ENCODE results near the gene GRB2. TPM values are rescaled to one million over a fixed set of nuclear protein-coding genes. Genes with fewer than 3 reads are reported as not detected.

Gene GRB2
- total RNA-seq, result 57.7 and 75.1 TPM in 2 replicates

DNA sequence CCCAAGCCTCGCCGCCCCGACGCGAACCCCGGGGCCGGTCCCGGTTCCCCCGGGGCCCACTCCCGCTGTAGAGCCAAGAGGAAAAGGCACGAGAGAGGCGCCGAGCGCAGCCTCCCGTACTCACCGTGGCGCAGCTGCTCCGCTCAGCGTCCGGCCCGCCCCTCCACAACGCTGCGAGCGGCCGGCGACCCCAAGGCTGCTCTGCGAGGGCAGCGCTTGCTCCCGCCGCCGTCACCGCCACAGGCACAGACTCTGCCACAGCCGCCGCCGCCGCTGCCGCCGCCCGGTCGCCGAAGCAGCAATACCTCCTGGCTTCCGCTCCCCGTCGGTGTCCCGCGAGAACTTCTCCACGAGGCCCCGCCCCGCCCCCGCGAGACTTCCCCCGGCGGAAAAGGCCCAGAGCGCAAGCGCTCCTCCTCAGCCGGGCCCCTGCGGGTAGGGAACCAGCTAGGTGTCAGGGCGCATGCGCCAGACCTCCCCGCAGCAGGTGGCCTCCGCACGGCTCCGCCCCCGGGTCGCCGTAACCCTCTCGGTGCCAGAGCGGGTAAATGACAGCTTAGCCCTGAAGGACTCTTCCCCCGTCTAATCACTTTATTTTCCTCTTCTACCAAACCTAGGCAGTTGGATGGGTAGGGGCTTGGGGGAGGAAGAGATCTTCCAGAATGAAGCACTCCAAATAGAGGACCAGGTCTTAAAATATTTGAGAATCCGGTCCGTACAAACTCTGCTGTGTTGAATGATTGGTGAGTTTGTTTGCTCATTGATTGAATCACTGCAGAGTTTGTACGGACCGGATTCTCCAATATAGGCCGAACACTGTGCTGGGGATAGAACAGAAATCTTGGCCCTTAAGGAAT lies at the start of gene GRB2:
GRB2 (minus strand) TSS at position 314 of the 857 bp plus-strand sequence. CDS start 12,050 bp downstream, outside the sequence.

GRCh38 chr17:75289115-75289831 lies 116.2 kb downstream of the GRB2 start, which contains the start of gene SLC25A19:
Gene SLC25A19, minus strand, starts transcription at chr17:75289433. Its CDS starts 2,669 bp downstream, at chr17:75286764.

GRCh38 chr17:75270966-75271232 lies 134.6 kb downstream of the GRB2 start, which contains the start of gene MIF4GD:
Gene MIF4GD, minus strand, starts transcription at chr17:75271231. Its CDS starts 1,036 bp downstream, at chr17:75270195.

Small RNAs within 50 kb of the gene (small RNA-seq; reads per million reads assigned to genes)
- gene MIR3678 (0.11 reads per million), gene RF00019 (not detected), gene RNU6-938P (not detected)

Other genes starting within 250 kb of the GRB2 start
- 90.4 and 105 TPM in 2 replicates for gene SUMO2, start 222.7 kb downstream of the GRB2 start, total RNA-seq
- gene NUP85, start 200.0 kb downstream of the GRB2 start, total RNA-seq, result 37.1 and 49.5 TPM in 2 replicates
- 13.7 and 18.7 TPM in 2 replicates for gene GGA3, start 144.1 kb downstream of the GRB2 start, total RNA-seq
- 48.5 and 55.5 TPM in 2 replicates for gene MRPS7, start 143.8 kb downstream of the GRB2 start, total RNA-seq
- gene MIF4GD, start 134.4 kb downstream of the GRB2 start, total RNA-seq, result 3.3 and 4.7 TPM in 2 replicates
- gene SLC25A19, start 116.2 kb downstream of the GRB2 start, total RNA-seq, result 7.0 and 20.7 TPM in 2 replicates
- 30.1 and 31.6 TPM in 2 replicates for gene TMEM94, start 51.0 kb upstream of the GRB2 start, total RNA-seq
- gene CASKIN2, start 109.9 kb upstream of the GRB2 start, total RNA-seq, result 5.5 and 7.2 TPM in 2 replicates
- gene TSEN54, start 110.8 kb upstream of the GRB2 start, total RNA-seq, result 8.8 and 12.1 TPM in 2 replicates
- 0.20 TPM in 1 of 2 replicates, not detected in the other for gene LLGL2, start 120.0 kb upstream of the GRB2 start, total RNA-seq
- 0.73 and 0.78 TPM in 2 replicates for gene MYO15B, start 182.1 kb upstream of the GRB2 start, total RNA-seq
- gene SMIM5, start 227.8 kb upstream of the GRB2 start, total RNA-seq, result not detected in 2 replicates

All from subcutaneous preadipocyte (primary cell).